GM12878 (cell line): ENCODE data around the gene UPK3BL2. TPM values are rescaled to one million over a fixed set of nuclear protein-coding genes. Genes with fewer than 3 reads are reported as not detected.
"Not testable (repeated sequence)": the region's sequence is repeated elsewhere in the genome, so short reads cannot be mapped to it uniquely, and the experiment has no call there.

ENCODE experiments used
- ATAC-seq: fragments of 200-7000 bp; cut with Tn5 transposase; 3 replicates; pipeline ENCODE4 v1.9.1; 2020; ENCODE audit warnings: mild to moderate bottlenecking, moderate library complexity
- BruUV-seq: library from RNA; stranded (reverse); fragments of 400-500 nt; replicated peaks from 2 replicates; lab custom pipeline; 2021; lab: Mats Ljungman, UMichigan
- CTCF ChIA-PET: fragments of 300-600 bp; sonication (Branson Sonifier 250); formaldehyde crosslinking; extraction: SDS; loops from one replicate; lab custom pipeline; 2021; ENCODE audit warnings: inconsistent platforms; lab: Yijun Ruan, JAX
- POLR2A ChIA-PET: fragments of 350-600 bp; formaldehyde crosslinking; extraction: SDS; loops from one replicate; lab custom pipeline; 2021; ENCODE audit warnings: inconsistent platforms; lab: Charles Lee
- RAD21 ChIA-PET: fragments of 300-600 bp; sonication (Branson Sonifier 250); formaldehyde crosslinking; loops from one replicate; lab custom pipeline; 2023; ENCODE audit warnings: antibody characterized with exemption; ENCODE audit not compliant: unreplicated experiment; lab: Charles Lee
- SMC1A ChIA-PET: fragments of 300-600 bp; sonication (Branson Sonifier 250); formaldehyde crosslinking; loops from one replicate; lab custom pipeline; 2023; ENCODE audit not compliant: unreplicated experiment, uncharacterized antibody; lab: Charles Lee
- DNase-seq: peaks from one replicate; pipeline ENCODE4 v3.0.0-alpha.2; 2011; ENCODE audit warnings: low read depth, low spot score
- FAIRE-seq: peaks from 3 replicates; lab custom pipeline; 2011; peaks lifted over from hg19 to GRCh38; lab: Jason Lieb, UNC
- H2AFZ ChIP-seq: 2 replicates; pipeline ENCODE4 v1.6.0; 2011; ENCODE audit warnings: low read depth, low read length, control low read depth; ENCODE audit not compliant: control insufficient read depth
- H3K27ac ChIP-seq: 2 replicates; pipeline ENCODE4 v1.5.1; 2011; ENCODE audit warnings: control low read depth; ENCODE audit not compliant: control insufficient read depth, insufficient read depth
- H3K27me3 ChIP-seq, 2 experiments: replicated peaks in 1 of 2; 2 replicates each; pipeline versions ENCODE4 v1.6.0 to v1.6.1; 2011; ENCODE audit warnings: low read length in 1 of 2; ENCODE audit not compliant: control insufficient read depth in 2 of 2, insufficient read depth in 2 of 2
- H3K36me3 ChIP-seq, 2 experiments: 2 replicates each; pipeline ENCODE4 v1.5.1; 2011; ENCODE audit warnings: low read length in 1 of 2; ENCODE audit not compliant: control insufficient read depth in 2 of 2, insufficient read depth in 2 of 2
- H3K4me1 ChIP-seq: 2 replicates; pipeline ENCODE4 v1.6.1; 2011; ENCODE audit warnings: mild to moderate bottlenecking, low read length, moderate library complexity, mixed read lengths; ENCODE audit not compliant: control insufficient read depth, insufficient read depth
- H3K4me2 ChIP-seq: 2 replicates; pipeline ENCODE4 v1.6.0; 2011; ENCODE audit warnings: control low read depth; ENCODE audit not compliant: control insufficient read depth, insufficient read depth
- H3K4me3 ChIP-seq: fragments of 200-600 bp; sonication (generic); 2 replicates; pipeline ENCODE4 v1.5.1; 2016
- H3K79me2 ChIP-seq: 2 replicates; pipeline ENCODE4 v1.6.0; 2011; ENCODE audit warnings: low read length; ENCODE audit not compliant: control insufficient read depth, insufficient read depth
- H3K9ac ChIP-seq: 2 replicates; pipeline ENCODE4 v1.8.0; 2011; ENCODE audit warnings: low read length, control low read depth, mixed read lengths; ENCODE audit not compliant: control insufficient read depth, insufficient read depth
- H3K9me3 ChIP-seq: replicated peaks from 3 replicates; pipeline ENCODE4 v1.5.1; 2011; ENCODE audit warnings: mild to moderate bottlenecking, low read length; ENCODE audit not compliant: control insufficient read depth, insufficient read depth
- H4K20me1 ChIP-seq: 2 replicates; pipeline ENCODE4 v1.6.0; 2011; ENCODE audit not compliant: control insufficient read depth, insufficient read depth
- WGBS: methylation state at CpG from one replicate; pipeline ENCODE4 v1.1.6; 2016; ENCODE audit warnings: low lambda C conversion rate; ENCODE audit not compliant: insufficient replicate concordance, insufficient coverage; ENCODE audit errors: missing lambda C conversion rate; 5-methylcytosine and 5-hydroxymethylcytosine counted together
- in situ Hi-C: fragments of 300-500 bp; cut with MboI; formaldehyde crosslinking; loops from 9 replicates; pipeline ENCODE4 v1.14.3; 2018; ENCODE audit warnings: mixed read lengths
- intact Hi-C: fragments of 100-400 bp; cut with micrococcal nuclease; formaldehyde crosslinking; loops from one replicate; pipeline ENCODE4 v1.14.2; 2022; ENCODE audit not compliant: unreplicated experiment
- polyA plus RNA-seq, 11 experiments: library from polyadenylated mRNA; depleted of rRNA in 4 of 11; unstranded in 6 of 11; stranded (reverse) in 5 of 11; fragments of >200 nt; fragmentation: Nextera tagmentation in 4 of 11; fragmentation: Illumina TruSeq in 1 of 11; extraction: Ambion mirVana in 4 of 11; extraction: Trizol in 1 of 11; gene quantifications; 1 replicate in 1 of 11; 2 replicates in 10 of 11; pipeline versions ENCODE4 v1.2.1 to v1.2.3, GENCODE V29; 2011 to 2016; ENCODE audit warnings: inconsistent platforms in 2 of 11, missing spikeins in 2 of 11, low read depth in 1 of 11
- total RNA-seq, 4 experiments: library from RNA; depleted of rRNA in 3 of 4; stranded (reverse); fragments of >200 nt in 3 of 4; fragmentation: Illumina TruSeq in 1 of 4; extraction: Trizol in 1 of 4; gene quantifications; 2 replicates each; pipeline versions ENCODE4 v1.2.1 to v1.2.3, GENCODE V29; 2013 to 2021

UPK3BL2 gene
- total and polyA plus RNA-seq, 10 of the 15 experiments (the other 5 are each of a cell fraction or from before 2014, with no cell fraction given) = 0.18 to 30.1 (median 9.9) TPM; not detected in 1

GRCh38 chr7:102514881-102515721 lies 28.4 kb downstream of the UPK3BL2 start:
- RAD21 ChIA-PET, H2AFZ ChIP-seq: not testable (repeated sequence)

DNA sequence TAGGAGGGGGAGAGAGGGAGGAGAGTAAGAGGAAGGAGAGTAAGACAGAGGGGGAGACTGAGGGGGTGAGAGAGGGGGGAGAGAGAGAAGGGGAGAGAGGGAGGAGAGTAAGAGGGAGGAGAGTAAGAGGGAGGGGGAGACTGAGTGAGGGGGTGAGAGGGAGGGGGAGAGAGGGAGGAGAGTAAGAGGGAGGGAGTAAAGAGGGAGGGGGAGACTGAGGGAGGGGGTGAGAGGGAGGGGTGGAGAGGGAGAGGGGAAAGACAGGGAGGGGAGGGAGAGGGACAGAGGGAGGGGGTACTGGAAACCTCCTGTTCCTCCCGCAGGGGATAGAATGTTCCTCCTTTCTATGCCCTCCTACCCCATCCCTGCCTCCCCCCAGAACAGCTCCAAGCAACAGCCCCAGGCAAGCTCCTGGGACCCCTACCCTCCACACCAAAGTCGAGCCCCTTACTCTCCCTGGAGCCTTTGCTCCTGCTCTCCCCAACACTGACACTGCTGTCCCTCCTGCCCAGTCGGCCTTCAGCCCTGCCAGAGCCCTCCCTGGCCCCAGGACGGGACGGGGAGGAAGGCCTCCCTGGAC lies 30.8 kb downstream of the UPK3BL2 start:
- H3K4me2 ChIP-seq = peak overlapping the region; percentile 64; the same call in 1 of the 2 replicates
- not testable (repeated sequence) for H3K9ac ChIP-seq, BruUV-seq

More at GRCh38 chr7:102514881-102515721, 28.4 kb downstream of the UPK3BL2 start:
- H3K27ac ChIP-seq, H3K79me2 ChIP-seq, H3K4me3 ChIP-seq, CTCF ChIA-PET, POLR2A ChIA-PET, intact Hi-C loops, H3K4me1 ChIP-seq, H4K20me1 ChIP-seq, H3K4me2 ChIP-seq, H3K9ac ChIP-seq, H3K9me3 ChIP-seq, H3K36me3 ChIP-seq, DNase-seq, in situ Hi-C loops, H3K27me3 ChIP-seq, SMC1A ChIA-PET, BruUV-seq: not testable (repeated sequence)
- FAIRE-seq = peak; percentile 96
- WGBS = no CpG with 5 or more reads among the region's 15 CpGs
- peak; percentile 67 for ATAC-seq

GRCh38 chr7:102511860-102512522 lies 31.5 kb downstream of the UPK3BL2 start:
- H3K4me2 ChIP-seq, RAD21 ChIA-PET, intact Hi-C loops, DNase-seq, H3K36me3 ChIP-seq, POLR2A ChIA-PET, BruUV-seq, H2AFZ ChIP-seq, H3K79me2 ChIP-seq, H3K4me1 ChIP-seq, H3K27me3 ChIP-seq, H3K9me3 ChIP-seq, CTCF ChIA-PET, H3K27ac ChIP-seq, H4K20me1 ChIP-seq, H3K9ac ChIP-seq, H3K4me3 ChIP-seq, in situ Hi-C loops, SMC1A ChIA-PET: not testable (repeated sequence)
- no CpG with 5 or more reads among the region's 30 CpGs for WGBS
- FAIRE-seq (peak; percentile 59), ATAC-seq (peak; percentile 64)

More for the DNA sequence above, 30.8 kb downstream of the UPK3BL2 start:
- ATAC-seq, H3K9me3 ChIP-seq, H3K4me1 ChIP-seq, H2AFZ ChIP-seq, H3K27me3 ChIP-seq, POLR2A ChIA-PET, RAD21 ChIA-PET, SMC1A ChIA-PET, CTCF ChIA-PET, H4K20me1 ChIP-seq, H3K36me3 ChIP-seq, intact Hi-C loops, H3K79me2 ChIP-seq, FAIRE-seq, DNase-seq, in situ Hi-C loops: not testable (repeated sequence)
- 36% methylated on average over 4 of the region's 5 CpGs for WGBS
- Histone ChIP-seq H3K4me3 (peak overlapping the region; percentile 32; the same call in 1 of the 2 replicates), H3K27ac (peak overlapping the region; percentile 48; the same call in 1 of the 2 replicates)
